NK-92 (cell line): ENCODE measurements around the gene PRPF31.
"Not testable (repeated sequence)": the region's sequence is repeated elsewhere in the genome, so short reads cannot be mapped to it uniquely, and the experiment has no call there.

Experiments
- DNase-seq: peaks from one replicate; lab custom pipeline; 2025; ENCODE audit not compliant: unreplicated experiment; lab: John Stamatoyannopoulos, UW

The PRPF31 gene

GRCh38 chr19:54115109-54116063 lies at the start of gene PRPF31, which contains the start of gene TFPT:
Gene PRPF31 (plus strand): TSS chr19:54115754. CDS start chr19:54118279, 2,525 bp downstream.
Gene TFPT (minus strand): TSS chr19:54115657. CDS start chr19:54115269, 388 bp downstream.
- peak; percentile 76 for DNase-seq

GRCh38 chr19:54069470-54069869 lies 46.1 kb upstream of the PRPF31 start:
- no peak for DNase-seq

GRCh38 chr19:54073829-54074228 lies 41.7 kb upstream of the PRPF31 start:
- DNase-seq, result no peak

- no peak for DNase-seq
Measured at GRCh38 chr19:54074851-54075250, 40.7 kb upstream of the PRPF31 start.

GRCh38 chr19:54077334-54077733 lies 38.2 kb upstream of the PRPF31 start:
- no peak for DNase-seq

GRCh38 chr19:54081032-54081431 lies 34.5 kb upstream of the PRPF31 start, which contains the start of gene TARM1:
Gene TARM1 (minus strand): TSS chr19:54081365. CDS start chr19:54081340, 25 bp downstream.
- no peak for DNase-seq

- no peak for DNase-seq
Measured at GRCh38 chr19:54084410-54084809, 31.1 kb upstream of the PRPF31 start.

DNA sequence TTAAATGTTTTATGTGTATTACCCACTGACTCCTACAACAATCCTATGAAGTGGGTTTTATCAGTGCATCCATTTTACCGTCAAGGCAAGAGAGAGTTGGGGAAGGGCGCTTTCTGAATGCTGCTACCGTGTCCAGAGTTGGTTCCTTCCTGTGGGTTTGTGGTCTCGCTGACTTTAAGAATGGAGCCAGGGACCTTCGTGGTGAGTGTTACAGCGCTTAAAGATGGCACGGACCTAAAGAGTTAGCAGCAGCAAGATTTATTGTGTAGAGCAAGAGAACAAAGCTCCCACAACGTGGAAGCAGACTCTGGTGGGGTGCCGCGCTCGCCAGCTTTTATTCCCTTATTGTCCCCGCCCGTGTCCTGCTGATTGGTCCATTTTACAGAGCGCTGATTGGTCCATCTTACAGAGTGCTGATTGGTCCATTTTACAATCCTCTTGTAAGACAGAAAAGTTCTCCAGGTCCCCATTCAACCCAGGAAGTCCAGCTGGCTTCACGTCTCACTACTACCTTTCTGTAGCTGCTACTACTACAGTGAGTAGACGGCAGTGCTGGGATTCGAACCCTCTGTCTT lies 21.0 kb upstream of the PRPF31 start:
- no peak for DNase-seq

GRCh38 chr19:54095136-54095858 lies 20.3 kb upstream of the PRPF31 start:
- no peak for DNase-seq

GRCh38 chr19:54095859-54096616 lies 19.5 kb upstream of the PRPF31 start:
- DNase-seq, result not testable (repeated sequence)

DNA sequence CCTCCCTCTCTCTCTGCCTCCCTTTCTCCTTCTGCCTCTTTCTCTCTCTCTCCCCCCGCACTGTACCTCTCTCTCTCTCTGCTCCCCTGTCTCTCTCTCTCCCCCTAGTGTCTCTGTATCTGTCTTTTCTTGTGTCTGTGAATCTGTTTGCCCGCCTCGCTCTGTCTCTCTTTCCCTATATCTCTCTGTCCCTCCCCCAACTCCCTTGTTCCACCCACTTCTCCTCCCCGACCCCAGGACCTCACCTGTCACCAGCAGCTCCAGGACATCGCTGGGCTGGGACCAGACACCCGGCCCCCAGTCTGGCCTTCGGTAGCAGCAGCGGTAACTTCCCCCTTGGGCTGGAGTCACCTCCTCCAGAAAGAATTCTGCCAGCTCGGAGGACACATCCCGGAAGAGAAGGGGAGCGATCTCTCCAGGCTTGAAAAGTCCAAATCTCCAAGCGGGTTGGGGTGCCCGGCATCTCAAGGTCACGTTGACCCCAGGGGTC lies 18.9 kb upstream of the PRPF31 start:
- no peak for DNase-seq

DNA sequence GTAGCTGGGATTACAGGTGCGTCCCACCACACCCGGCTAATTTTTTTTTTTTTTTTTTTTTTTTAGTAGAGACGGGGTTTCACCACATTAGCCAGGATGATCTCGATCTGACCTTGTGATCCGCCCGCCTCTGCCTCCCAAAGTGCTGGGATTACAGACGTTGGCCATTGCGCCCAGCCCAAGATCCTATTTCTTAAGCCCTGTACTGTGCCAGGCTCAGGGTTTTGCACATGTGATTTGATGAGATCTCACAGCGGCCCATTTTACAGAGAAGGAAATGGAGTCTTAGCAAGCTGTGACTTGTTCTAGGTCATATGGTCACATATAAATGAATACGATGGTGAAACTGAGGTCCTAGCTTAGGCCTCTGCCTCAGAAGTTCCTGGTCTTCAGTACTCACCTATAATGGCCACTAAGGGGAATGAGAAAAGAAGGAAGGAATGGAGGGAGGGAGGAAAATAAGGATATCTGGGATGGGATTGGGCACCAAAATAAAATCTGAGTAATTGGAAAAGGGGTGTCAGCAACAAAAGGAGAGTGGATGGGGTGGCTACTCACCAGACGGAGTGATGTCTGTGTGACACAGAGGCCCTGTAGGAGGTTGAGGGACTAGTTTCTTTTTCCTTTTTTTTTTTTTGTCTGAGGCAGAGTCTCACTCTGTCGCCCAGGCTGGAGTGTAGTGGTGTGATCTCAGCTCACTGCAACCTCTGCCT lies 16.2 kb upstream of the PRPF31 start:
- no peak for DNase-seq

DNA sequence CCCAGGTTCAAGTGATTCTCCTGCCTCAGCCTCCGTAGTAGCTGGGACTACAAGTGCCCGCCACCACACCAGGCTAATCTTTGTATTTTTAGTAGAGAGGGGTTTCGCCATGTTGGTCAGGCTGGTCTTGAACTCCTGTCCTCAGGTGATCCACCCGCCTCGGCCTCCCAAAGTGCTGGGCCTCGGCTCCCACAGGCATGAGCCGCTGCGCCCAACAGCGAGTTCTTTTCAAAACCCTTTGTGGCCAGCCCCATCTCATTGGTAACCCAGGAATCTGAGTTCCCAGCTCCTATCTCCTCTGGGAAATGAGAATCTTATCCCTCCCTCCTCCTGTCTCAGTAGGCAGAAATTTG lies 15.7 kb upstream of the PRPF31 start:
- not testable (repeated sequence) for DNase-seq

DNA sequence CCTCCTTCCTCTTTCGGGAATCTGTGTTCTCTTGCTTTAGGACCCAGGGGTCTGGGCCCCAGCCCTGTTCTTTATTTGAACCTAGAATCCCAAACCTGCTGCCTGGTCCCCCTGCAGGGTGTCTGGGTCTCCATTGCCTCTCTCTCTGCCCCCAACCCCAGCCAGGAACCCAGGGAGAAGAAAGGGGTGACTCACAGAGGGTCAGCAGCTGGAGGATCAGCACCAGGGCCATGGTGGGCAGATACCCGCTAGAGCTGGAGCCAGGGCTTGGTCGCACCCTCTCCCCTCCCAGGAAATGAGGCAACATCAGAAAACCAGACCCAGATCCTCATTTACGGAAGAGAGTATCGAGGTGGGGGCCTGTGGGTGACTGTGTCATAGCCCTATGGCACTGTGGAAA lies 15.0 kb upstream of the PRPF31 start, which contains the start of gene OSCAR:
Gene OSCAR (minus strand): TSS at position 243 of the 400 bp plus-strand sequence. CDS start 11 bp downstream, at position 232.
- DNase-seq, result no peak

DNA sequence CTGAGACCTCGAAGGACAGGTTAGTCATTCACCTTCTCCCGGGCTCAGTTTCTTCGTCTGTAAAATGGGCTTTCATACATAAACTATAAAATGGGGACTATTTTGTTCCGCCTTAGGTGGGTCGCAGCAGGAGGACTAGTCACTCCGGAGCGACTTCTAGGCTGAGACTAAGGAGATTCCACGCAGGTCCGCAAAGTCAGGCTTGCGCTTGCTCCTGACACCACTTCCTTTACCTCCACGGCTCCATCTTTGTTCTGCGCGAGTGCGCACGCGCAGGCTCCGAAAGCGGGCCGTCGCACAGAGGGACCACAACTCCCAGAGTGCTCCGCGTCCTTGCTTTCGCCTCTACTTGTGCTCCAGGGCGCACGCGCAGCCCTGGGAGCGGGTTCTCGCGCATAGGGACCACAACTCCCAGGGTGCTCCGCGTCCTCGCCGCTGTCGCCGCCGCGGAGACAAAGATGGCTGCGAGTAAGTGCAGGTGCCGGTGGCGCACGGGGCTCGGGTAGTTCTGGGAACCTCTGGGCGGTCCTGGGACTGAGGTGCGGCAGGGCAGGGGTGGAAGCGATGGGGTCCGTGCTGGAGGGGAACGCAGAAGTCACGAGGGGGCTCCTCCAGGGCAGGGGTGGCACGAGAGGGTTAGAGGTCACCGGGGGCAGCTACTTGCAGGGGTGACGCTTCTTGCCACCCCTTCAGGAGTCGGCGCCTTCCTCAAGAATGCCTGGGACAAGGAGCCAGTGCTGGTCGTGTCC lies 13.0 kb upstream of the PRPF31 start, which contains the start of gene NDUFA3:
Gene NDUFA3 (plus strand): TSS at position 435 of the 749 bp plus-strand sequence. CDS start 24 bp downstream, at position 459.
- DNase-seq, result peak; percentile 88

DNA sequence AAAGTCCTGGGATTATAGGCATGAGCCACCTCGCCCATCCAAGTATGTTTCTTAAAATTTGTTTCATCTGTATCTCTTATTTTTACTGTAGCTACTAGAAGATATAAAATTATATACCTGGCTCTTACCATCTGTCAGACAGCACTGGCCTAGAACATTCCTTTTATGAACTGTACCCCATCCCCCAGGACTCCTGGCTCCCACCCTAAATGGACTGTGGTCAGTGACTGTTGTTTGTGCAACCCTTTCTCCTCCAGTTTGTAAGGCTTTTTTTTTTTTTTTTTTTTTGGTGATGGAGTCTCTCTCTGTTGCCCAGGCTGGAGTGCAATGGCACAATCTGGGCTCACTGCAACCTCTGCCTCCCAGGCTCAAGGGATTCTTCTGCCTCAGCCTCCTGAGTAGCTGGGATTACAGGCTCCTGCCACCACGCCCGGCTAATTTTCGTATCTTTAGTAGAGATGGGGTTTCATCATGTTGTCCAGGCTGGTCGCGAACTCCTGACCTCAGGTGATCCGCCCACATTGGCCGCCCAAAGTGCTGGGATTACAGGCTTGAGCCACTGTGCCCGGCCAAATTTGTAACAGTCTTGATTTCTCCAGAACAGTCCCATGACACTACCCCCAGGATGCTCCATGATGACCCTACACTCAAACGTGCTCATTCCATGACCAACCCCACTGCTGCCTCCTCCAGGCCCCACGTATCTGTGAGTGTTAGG lies 10.4 kb upstream of the PRPF31 start:
- DNase-seq, result no peak

- no peak for DNase-seq
Measured at GRCh38 chr19:54105796-54106195, 9.8 kb upstream of the PRPF31 start.

GRCh38 chr19:54106716-54107115 lies 8.8 kb upstream of the PRPF31 start:
- no peak for DNase-seq
